ENCODE data around the gene COPG2.
"Not testable (repeated sequence)": the region's sequence is repeated elsewhere in the genome, so short reads cannot be mapped to it uniquely, and the experiment has no call there.

COPG2 gene

DNA sequence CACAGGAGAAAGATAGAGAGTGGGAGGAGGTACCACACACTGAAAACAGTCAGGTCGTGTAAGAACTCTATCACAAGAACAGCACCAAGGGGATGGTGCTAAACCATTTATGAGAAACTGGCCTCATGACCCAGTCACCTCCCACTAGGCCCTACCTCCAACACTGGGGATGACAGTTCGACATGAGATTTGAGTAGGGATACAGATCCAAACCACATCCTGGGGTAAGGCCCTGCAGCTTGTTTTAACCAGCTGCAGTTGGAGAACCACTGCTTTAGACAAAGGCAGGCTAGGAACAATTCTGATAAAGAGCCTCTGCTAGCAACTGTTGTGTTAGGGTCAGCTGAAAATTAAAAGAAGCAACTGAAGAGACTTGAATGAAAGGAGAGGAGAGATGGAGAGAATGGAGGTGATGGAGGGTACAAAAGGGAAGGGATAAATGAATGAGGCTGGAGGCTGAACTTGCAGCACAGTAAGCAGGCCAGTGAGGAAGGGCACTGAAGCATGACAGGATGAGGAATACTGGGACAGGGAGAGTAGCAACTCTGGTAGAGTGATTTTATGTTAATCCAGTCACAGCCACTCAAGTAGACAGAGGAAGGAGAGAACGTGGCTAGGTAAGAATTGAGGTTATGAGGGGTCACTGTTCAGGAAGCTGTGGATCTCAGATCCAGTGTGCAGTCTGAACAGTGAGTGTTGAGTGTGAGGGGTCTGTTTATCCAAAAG, 153.1 kb downstream of the COPG2 start:
- H4K91ac ChIP-seq (ENCODE audit: low read length) = no peak overlapping the region

DNA sequence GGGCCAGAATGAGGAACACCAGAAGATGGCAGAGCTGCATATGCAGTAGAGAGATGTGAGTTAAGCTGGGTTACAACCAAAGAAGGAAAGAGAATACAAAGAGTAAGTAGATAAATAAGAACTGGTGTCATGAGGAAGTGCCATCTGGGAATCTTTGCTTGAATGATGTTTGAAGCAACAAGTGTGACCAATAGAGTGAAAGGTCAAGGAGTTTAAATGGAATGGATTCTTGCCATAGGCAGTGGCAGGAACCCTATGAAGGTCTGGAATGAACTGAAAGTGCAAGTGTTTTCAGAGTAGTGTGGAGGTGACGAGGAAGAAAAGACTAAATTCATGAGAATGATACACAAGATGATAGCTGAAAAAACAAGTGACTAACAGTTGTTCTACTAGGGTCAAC, 155.1 kb downstream of the COPG2 start:
- H4K8ac ChIP-seq (ENCODE audit: low read length) = no peak overlapping the region
- peaks cover 8 to 55% of the 10 kb centered on the region in 2 experiments for H3K36me3 ChIP-seq (ENCODE audit: control insufficient read depth in 1 of 2, insufficient read depth in 2 of 2, low read depth in 1 of 2, low read length in 2 of 2)
- H2BK15ac ChIP-seq (ENCODE audit: low read depth, poor library complexity, severe bottlenecking) = no peak overlapping the region
- no peak overlapping the region for H2BK5ac ChIP-seq (ENCODE audit: low read depth, low read length, poor library complexity, severe bottlenecking)
- H3K27me3 ChIP-seq (ENCODE audit: control insufficient read depth in 1 of 2, insufficient read depth in 1 of 2, low read length in 2 of 2) = no peaks in the 10 kb centered on the region
- no peak overlapping the region for H2AK5ac ChIP-seq (ENCODE audit: low read length, severe bottlenecking)
- H3K27ac ChIP-seq (ENCODE audit: low read length, poor library complexity, severe bottlenecking) = no peak overlapping the region
- H3K14ac ChIP-seq (ENCODE audit: low read length in 2 of 2) = no peak overlapping the region
- H3K9ac ChIP-seq (ENCODE audit: low read length) = no peak overlapping the region
- H3K79me1 ChIP-seq (replicated peaks; ENCODE audit: low read length, poor library complexity, severe bottlenecking) = peaks cover 3% of the 10 kb centered on the region
- H3K23ac ChIP-seq (ENCODE audit: low read length in 2 of 2) = no peak overlapping the region
- no peak overlapping the region for H3K4me2 ChIP-seq (ENCODE audit: low read length, poor library complexity, severe bottlenecking)
- H3K9me3 ChIP-seq (ENCODE audit: control insufficient read depth, low read length) = no peaks in the 10 kb centered on the region
- H3K4me3 ChIP-seq (ENCODE audit: insufficient read depth in 1 of 2, low read depth in 1 of 2, low read length in 2 of 2) = no peak overlapping the region
- no peak overlapping the region for H2BK12ac ChIP-seq (ENCODE audit: low read length in 2 of 2)
- no peak overlapping the region for H2AFZ ChIP-seq (ENCODE audit: low read depth, low read length)
- peaks cover 12% of the 10 kb centered on the region for H3K4me1 ChIP-seq (ENCODE audit: control insufficient read depth, insufficient read depth, low read depth, low read length)
- no peak overlapping the region for H2BK120ac ChIP-seq (ENCODE audit: low read depth, low read length)
- H3K18ac ChIP-seq (ENCODE audit: low read depth in 1 of 2, low read length in 2 of 2) = no peak overlapping the region
- H3K4ac ChIP-seq (ENCODE audit: low read depth in 1 of 2, low read length in 2 of 2) = no peak overlapping the region
- DNase-seq = no peak
- H4K91ac ChIP-seq (ENCODE audit: low read length) = no peak overlapping the region
- WGBS = 94% methylated on average over 1 of the region's 1 CpG

More for the DNA sequence above, 153.1 kb downstream of the COPG2 start:
- Histone ChIP-seq H3K4me3 (ENCODE audit: insufficient read depth in 1 of 2, low read depth in 1 of 2, low read length in 2 of 2) (no peak overlapping the region), H3K79me1 (replicated peaks; ENCODE audit: low read length, poor library complexity, severe bottlenecking) (peaks cover 3% of the 10 kb centered on the region), H2BK5ac (ENCODE audit: low read depth, low read length, poor library complexity, severe bottlenecking) (no peak overlapping the region), H3K18ac (ENCODE audit: low read depth in 1 of 2, low read length in 2 of 2) (no peak overlapping the region), H3K27ac (ENCODE audit: low read length, poor library complexity, severe bottlenecking) (peak overlapping the region; percentile 48), H2AFZ (ENCODE audit: low read depth, low read length) (no peak overlapping the region), H3K4me2 (ENCODE audit: low read length, poor library complexity, severe bottlenecking) (no peak overlapping the region), H4K8ac (ENCODE audit: low read length) (no peak overlapping the region), H3K27me3 (ENCODE audit: control insufficient read depth in 1 of 2, insufficient read depth in 1 of 2, low read length in 2 of 2) (no peaks in the 10 kb centered on the region), H2BK120ac (ENCODE audit: low read depth, low read length) (no peak overlapping the region), H3K9ac (ENCODE audit: low read length) (no peak overlapping the region), H3K36me3 (ENCODE audit: control insufficient read depth in 1 of 2, insufficient read depth in 2 of 2, low read depth in 1 of 2, low read length in 2 of 2) (peaks cover 5 to 45% of the 10 kb centered on the region in 2 experiments), H3K14ac (ENCODE audit: low read length in 2 of 2) (no peak overlapping the region), H3K4me1 (ENCODE audit: control insufficient read depth, insufficient read depth, low read depth, low read length) (peaks cover 12% of the 10 kb centered on the region), H2BK12ac (ENCODE audit: low read length in 2 of 2) (no peak overlapping the region), H2AK5ac (ENCODE audit: low read length, severe bottlenecking) (no peak overlapping the region), H2BK15ac (ENCODE audit: low read depth, poor library complexity, severe bottlenecking) (no peak overlapping the region), H3K4ac (ENCODE audit: low read depth in 1 of 2, low read length in 2 of 2) (peak overlapping the region in 1 of 2 experiments; percentile 35), H3K9me3 (ENCODE audit: control insufficient read depth, low read length) (no peaks in the 10 kb centered on the region), H3K23ac (ENCODE audit: low read length in 2 of 2) (no peak overlapping the region)
- WGBS = 73% methylated on average over 3 of the region's 3 CpGs
- DNase-seq = no peak

DNA sequence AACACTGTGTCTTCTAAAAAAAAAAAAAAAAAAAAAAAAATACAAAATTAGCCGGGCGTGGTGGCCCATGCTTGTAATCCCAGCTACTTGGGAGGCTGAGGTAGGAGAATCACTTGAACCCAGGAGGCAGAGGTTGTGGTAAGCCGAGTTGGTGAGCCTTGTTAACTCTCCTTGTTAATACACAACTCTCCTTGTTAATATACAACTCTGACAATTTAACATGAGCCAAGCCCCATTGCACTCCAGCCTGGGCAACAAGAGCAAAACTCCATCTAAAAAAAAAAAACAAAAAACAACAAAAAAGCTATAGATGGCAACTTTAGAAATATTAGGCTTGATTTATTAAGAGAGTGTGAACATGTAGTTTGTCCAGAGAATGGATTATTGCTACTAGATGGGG, 156.5 kb downstream of the COPG2 start:
- not testable (repeated sequence) for H2AFZ ChIP-seq (ENCODE audit: low read depth, low read length); H3K4me2 ChIP-seq (ENCODE audit: low read length, poor library complexity, severe bottlenecking); H3K27ac ChIP-seq (ENCODE audit: low read length, poor library complexity, severe bottlenecking); H3K9ac ChIP-seq (ENCODE audit: low read length); H3K4me3 ChIP-seq (ENCODE audit: insufficient read depth in 1 of 2, low read depth in 1 of 2, low read length in 2 of 2); H2BK15ac ChIP-seq (ENCODE audit: low read depth, poor library complexity, severe bottlenecking); H2AK5ac ChIP-seq (ENCODE audit: low read length, severe bottlenecking); H2BK12ac ChIP-seq (ENCODE audit: low read length in 2 of 2); H3K27me3 ChIP-seq (ENCODE audit: control insufficient read depth in 1 of 2, insufficient read depth in 1 of 2, low read length in 2 of 2); DNase-seq; H3K9me3 ChIP-seq (ENCODE audit: control insufficient read depth, low read length); H2BK5ac ChIP-seq (ENCODE audit: low read depth, low read length, poor library complexity, severe bottlenecking); H3K18ac ChIP-seq (ENCODE audit: low read depth in 1 of 2, low read length in 2 of 2); H3K4ac ChIP-seq (ENCODE audit: low read depth in 1 of 2, low read length in 2 of 2); H4K91ac ChIP-seq (ENCODE audit: low read length); H3K79me1 ChIP-seq (replicated peaks; ENCODE audit: low read length, poor library complexity, severe bottlenecking); H2BK120ac ChIP-seq (ENCODE audit: low read depth, low read length); H3K23ac ChIP-seq (ENCODE audit: low read length in 2 of 2); H3K14ac ChIP-seq (ENCODE audit: low read length in 2 of 2); H4K8ac ChIP-seq (ENCODE audit: low read length)
- Histone ChIP-seq H3K4me1 (ENCODE audit: control insufficient read depth, insufficient read depth, low read depth, low read length) (peaks cover 14% of the 10 kb centered on the region), H3K36me3 (ENCODE audit: control insufficient read depth in 1 of 2, insufficient read depth in 2 of 2, low read depth in 1 of 2, low read length in 2 of 2) (peaks cover 12 to 61% of the 10 kb centered on the region in 2 experiments)
- 100% methylated on average over 1 of the region's 3 CpGs for WGBS

DNA sequence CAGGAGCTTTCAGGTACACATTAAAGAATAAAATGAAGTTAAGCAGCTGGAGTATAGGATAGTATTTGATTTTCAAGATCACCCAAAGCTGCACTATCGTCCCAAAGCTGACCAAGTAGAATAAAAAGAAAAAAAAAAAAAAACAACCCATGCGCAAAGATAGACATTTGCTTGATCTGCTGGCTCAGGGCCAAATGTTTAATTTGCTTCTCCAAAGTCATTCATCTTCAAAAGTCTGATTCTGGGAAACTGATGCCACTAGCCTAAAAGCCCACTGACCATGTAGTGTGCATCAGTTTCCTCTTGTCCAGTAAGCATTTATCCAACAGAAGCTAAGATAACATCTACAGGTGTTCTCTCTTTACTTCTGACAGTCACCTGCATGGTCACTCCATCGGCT, 162.2 kb downstream of the COPG2 start:
- H3K36me3 ChIP-seq (ENCODE audit: control insufficient read depth in 1 of 2, insufficient read depth in 2 of 2, low read depth in 1 of 2, low read length in 2 of 2) = peaks cover 19 to 63% of the 10 kb centered on the region in 2 experiments
- H2BK12ac ChIP-seq (ENCODE audit: low read length in 2 of 2) = no peak overlapping the region
- H3K4me3 ChIP-seq (ENCODE audit: insufficient read depth in 1 of 2, low read depth in 1 of 2, low read length in 2 of 2) = no peak overlapping the region
- no peak overlapping the region for H2AK5ac ChIP-seq (ENCODE audit: low read length, severe bottlenecking)
- H2AFZ ChIP-seq (ENCODE audit: low read depth, low read length) = no peak overlapping the region
- no peak overlapping the region for H3K18ac ChIP-seq (ENCODE audit: low read depth in 1 of 2, low read length in 2 of 2)
- H3K27me3 ChIP-seq (ENCODE audit: control insufficient read depth in 1 of 2, insufficient read depth in 1 of 2, low read length in 2 of 2) = no peaks in the 10 kb centered on the region
- H4K8ac ChIP-seq (ENCODE audit: low read length) = no peak overlapping the region
- H3K9me3 ChIP-seq (ENCODE audit: control insufficient read depth, low read length) = no peaks in the 10 kb centered on the region
- no peak overlapping the region for H3K9ac ChIP-seq (ENCODE audit: low read length)
- WGBS = 100% methylated on average over 3 of the region's 3 CpGs
- H2BK5ac ChIP-seq (ENCODE audit: low read depth, low read length, poor library complexity, severe bottlenecking) = no peak overlapping the region
- no peak overlapping the region for H2BK120ac ChIP-seq (ENCODE audit: low read depth, low read length)
- H3K23ac ChIP-seq (ENCODE audit: low read length in 2 of 2) = no peak overlapping the region
- H3K79me1 ChIP-seq (replicated peaks; ENCODE audit: low read length, poor library complexity, severe bottlenecking) = peaks cover 3% of the 10 kb centered on the region
- peaks cover 6% of the 10 kb centered on the region for H3K4me1 ChIP-seq (ENCODE audit: control insufficient read depth, insufficient read depth, low read depth, low read length)
- H3K4me2 ChIP-seq (ENCODE audit: low read length, poor library complexity, severe bottlenecking) = no peak overlapping the region
- no peak overlapping the region for H3K14ac ChIP-seq (ENCODE audit: low read length in 2 of 2)
- H3K27ac ChIP-seq (ENCODE audit: low read length, poor library complexity, severe bottlenecking) = no peak overlapping the region
- H3K4ac ChIP-seq (ENCODE audit: low read depth in 1 of 2, low read length in 2 of 2) = no peak overlapping the region
- no peak overlapping the region for H4K91ac ChIP-seq (ENCODE audit: low read length)
- no peak overlapping the region for H2BK15ac ChIP-seq (ENCODE audit: low read depth, poor library complexity, severe bottlenecking)
- DNase-seq = no peak
